Upper lobe of left lung (tissue), 4 donors: ENCODE data around the gene MRC2.
"Not testable (repeated sequence)": the region's sequence is repeated elsewhere in the genome, so short reads cannot be mapped to it uniquely, and the experiment has no call there.

ENCODE experiments used
- POLR2A ChIP-seq, 4 donors: fragments of 450-650 bp; IDR thresholded peaks; one replicate each; pipeline ENCODE4 v1.5.1; 2016 to 2017; ENCODE audit warnings: antibody characterized with exemption in 4 of 4, mild to moderate bottlenecking in 2 of 4
- POLR2AphosphoS5 ChIP-seq, 2 donors: sonication (generic); formaldehyde crosslinking; IDR thresholded peaks; one replicate each; pipeline ENCODE4 v1.5.1; 2017; ENCODE audit warnings: antibody characterized with exemption in 2 of 2
- TF ChIP-seq, protein P1 (sequence below), 6 experiments: fragments of 450-650 bp in 4 of 6; fragments of 200-600 bp in 2 of 6; sonication (generic) in 2 of 6; IDR thresholded peaks; one replicate each; pipeline ENCODE4 v1.5.1; 2016 to 2019; ENCODE audit warnings: antibody characterized with exemption in 6 of 6

DNA sequence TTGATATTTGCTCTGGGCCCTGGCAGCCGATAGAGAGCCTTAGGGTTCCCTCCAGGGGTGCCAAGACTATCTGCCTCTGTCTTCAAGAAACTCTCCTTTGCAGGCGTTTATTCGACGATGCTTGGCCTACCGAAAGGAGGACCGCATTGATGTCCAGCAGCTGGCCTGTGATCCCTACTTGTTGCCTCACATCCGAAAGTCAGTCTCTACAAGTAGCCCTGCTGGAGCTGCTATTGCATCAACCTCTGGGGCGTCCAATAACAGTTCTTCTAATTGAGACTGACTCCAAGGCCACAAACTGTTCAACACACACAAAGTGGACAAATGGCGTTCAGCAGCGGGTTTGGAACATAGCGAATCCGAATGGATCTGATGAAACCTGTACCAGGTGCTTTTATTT lies 15.2 kb upstream of the MRC2 start:
- TF ChIP-seq, protein P1, sequence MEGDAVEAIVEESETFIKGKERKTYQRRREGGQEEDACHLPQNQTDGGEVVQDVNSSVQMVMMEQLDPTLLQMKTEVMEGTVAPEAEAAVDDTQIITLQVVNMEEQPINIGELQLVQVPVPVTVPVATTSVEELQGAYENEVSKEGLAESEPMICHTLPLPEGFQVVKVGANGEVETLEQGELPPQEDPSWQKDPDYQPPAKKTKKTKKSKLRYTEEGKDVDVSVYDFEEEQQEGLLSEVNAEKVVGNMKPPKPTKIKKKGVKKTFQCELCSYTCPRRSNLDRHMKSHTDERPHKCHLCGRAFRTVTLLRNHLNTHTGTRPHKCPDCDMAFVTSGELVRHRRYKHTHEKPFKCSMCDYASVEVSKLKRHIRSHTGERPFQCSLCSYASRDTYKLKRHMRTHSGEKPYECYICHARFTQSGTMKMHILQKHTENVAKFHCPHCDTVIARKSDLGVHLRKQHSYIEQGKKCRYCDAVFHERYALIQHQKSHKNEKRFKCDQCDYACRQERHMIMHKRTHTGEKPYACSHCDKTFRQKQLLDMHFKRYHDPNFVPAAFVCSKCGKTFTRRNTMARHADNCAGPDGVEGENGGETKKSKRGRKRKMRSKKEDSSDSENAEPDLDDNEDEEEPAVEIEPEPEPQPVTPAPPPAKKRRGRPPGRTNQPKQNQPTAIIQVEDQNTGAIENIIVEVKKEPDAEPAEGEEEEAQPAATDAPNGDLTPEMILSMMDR (IDR thresholded peaks at IDR 0.05), result not testable (repeated sequence)
- TF ChIP-seq POLR2AphosphoS5, POLR2A (IDR thresholded peaks at IDR 0.05): not testable (repeated sequence)
